ENCODE data around the gene SLIT2. TPM values are rescaled to one million over a fixed set of nuclear protein-coding genes. Genes with fewer than 3 reads are reported as not detected.

The SLIT2 gene
- total RNA-seq (0.27 TPM in 1 of 2 replicates, not detected in the other), polyA plus RNA-seq (not detected in 2 replicates), polyA minus RNA-seq (not detected in 2 replicates)
- total RNA-seq (2013): 0.12 TPM

GRCh38 chr4:20251796-20252655 is at the start of gene SLIT2:
SLIT2 (plus strand) TSS chr4:20251905; CDS start chr4:20253816, 1,911 bp downstream.
- DNase-seq (peak; percentile 11), ATAC-seq (ENCODE audit: low read depth) (no peak)
- peaks cover 22% of the 10 kb centered on the region for H3K4me1 Mint-ChIP-seq
- no peaks in the 10 kb centered on the region for H4K20me1 ChIP-seq (ENCODE audit: control insufficient read depth, insufficient read depth, low read length, poor library complexity, severe bottlenecking)
- H3K4me2 ChIP-seq (replicated peaks; ENCODE audit: low read depth, low read length, poor library complexity, severe bottlenecking): peak within 1 kb of the TSS; percentile 62
- peak within 1 kb of the TSS in 3 of 5 experiments; percentile 5 to 29 (median 17) for H3K4me3 ChIP-seq (ENCODE audit: control extremely low read depth in 1 of 5, extremely low read depth in 1 of 5, insufficient read depth in 1 of 5, low read depth in 2 of 5, low read length in 4 of 5)
- WGBS (ENCODE audit: insufficient coverage): 2% methylated on average over 81 of the region's 85 CpGs
- peaks cover 0 to 37% (median 18%) of the 10 kb centered on the region in 4 experiments for H3K27me3 ChIP-seq (replicated peaks in 1 of 4; ENCODE audit: control extremely low read depth in 1 of 4, control insufficient read depth in 3 of 4, insufficient read depth in 4 of 4, low read length in 3 of 4)
- no peak within 1 kb of the TSS for H3K27ac ChIP-seq (ENCODE audit: low read length in 2 of 2)
- TF ChIP-seq CTCF (IDR thresholded peaks at IDR 0.05) (no peak), EZH2 (IDR thresholded peaks at IDR 0.05; ENCODE audit: borderline replicate concordance, insufficient read depth, low read depth, low read length, poor library complexity, severe bottlenecking) (no peak)
- H3K4me3 Mint-ChIP-seq: peak within 1 kb of the TSS; percentile 71
- intact Hi-C loops (cut with micrococcal nuclease): no loop called here
- peak within 1 kb of the TSS; percentile 42 for H2AFZ ChIP-seq (ENCODE audit: insufficient read depth, low read depth, low read length, poor library complexity, severe bottlenecking)
- no peaks in the 10 kb centered on the region for H3K79me2 ChIP-seq (ENCODE audit: control insufficient read depth, insufficient read depth, low read length)
- peaks cover 0 to 21% (median 0%) of the 10 kb centered on the region in 3 donors for H3K9me3 ChIP-seq (ENCODE audit: control extremely low read depth in 1 of 3, control insufficient read depth in 2 of 3, insufficient read depth in 1 of 3, low read length in 2 of 3)
- H3K4me1 ChIP-seq (ENCODE audit: control insufficient read depth in 2 of 2, insufficient read depth in 2 of 2, low read length in 2 of 2): peaks cover 12 to 14% of the 10 kb centered on the region in 2 donors
- no peaks in the 10 kb centered on the region for H3K9me3 Mint-ChIP-seq (ENCODE audit: insufficient read depth)
- ChIA-PET POLR2A (no interaction called here), CTCF (no interaction called here)
- peaks cover 46% of the 10 kb centered on the region for H3K27me3 Mint-ChIP-seq
- no peaks in the 10 kb centered on the region for H3K36me3 ChIP-seq (replicated peaks in 1 of 2; ENCODE audit: control extremely low read depth in 1 of 2, control insufficient read depth in 1 of 2, extremely low read depth in 1 of 2, insufficient read depth in 2 of 2, low read length in 1 of 2)
- no peak within 1 kb of the TSS for H3K27ac Mint-ChIP-seq
- H3K9ac ChIP-seq (ENCODE audit: low read length): no peak within 1 kb of the TSS

DNA sequence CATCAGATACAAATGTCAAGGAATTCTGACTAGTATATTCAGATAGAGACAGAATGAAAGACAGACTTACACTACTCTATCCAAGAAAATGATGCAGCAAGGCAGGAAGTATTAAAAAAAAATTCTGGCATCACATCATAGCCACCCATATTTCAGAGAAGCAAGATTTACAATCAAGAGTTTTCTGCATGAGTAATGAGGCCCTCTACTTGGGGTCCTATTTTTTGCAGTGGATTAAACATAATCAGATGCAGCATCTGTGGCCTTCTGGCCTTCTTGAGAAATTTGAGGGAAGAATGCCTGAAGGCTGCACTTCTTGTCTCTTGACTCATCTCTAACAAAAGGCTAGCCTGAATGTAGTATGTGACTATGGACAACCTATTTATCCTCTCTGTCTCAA is 48.2 kb upstream of the SLIT2 start:
- Histone ChIP-seq H3K27me3 (replicated peaks in 1 of 4; ENCODE audit: control extremely low read depth in 1 of 4, control insufficient read depth in 3 of 4, insufficient read depth in 4 of 4, low read length in 3 of 4) (no peaks in the 10 kb centered on the region), H3K4me2 (replicated peaks; ENCODE audit: low read depth, low read length, poor library complexity, severe bottlenecking) (no peak overlapping the region), H3K27ac (ENCODE audit: low read length in 2 of 2) (no peak overlapping the region), H3K79me2 (ENCODE audit: control insufficient read depth, insufficient read depth, low read length) (no peaks in the 10 kb centered on the region), H3K4me1 (ENCODE audit: control insufficient read depth in 2 of 2, insufficient read depth in 2 of 2, low read length in 2 of 2) (no peaks in the 10 kb centered on the region), H3K36me3 (replicated peaks in 1 of 2; ENCODE audit: control extremely low read depth in 1 of 2, control insufficient read depth in 1 of 2, extremely low read depth in 1 of 2, insufficient read depth in 2 of 2, low read length in 1 of 2) (no peaks in the 10 kb centered on the region), H3K9ac (ENCODE audit: low read length) (no peak overlapping the region), H3K4me3 (ENCODE audit: control extremely low read depth in 1 of 5, extremely low read depth in 1 of 5, insufficient read depth in 1 of 5, low read depth in 2 of 5, low read length in 4 of 5) (no peak overlapping the region), H3K9me3 (ENCODE audit: control extremely low read depth in 1 of 3, control insufficient read depth in 2 of 3, insufficient read depth in 1 of 3, low read length in 2 of 3) (no peaks in the 10 kb centered on the region), H2AFZ (ENCODE audit: insufficient read depth, low read depth, low read length, poor library complexity, severe bottlenecking) (no peak overlapping the region), H4K20me1 (ENCODE audit: control insufficient read depth, insufficient read depth, low read length, poor library complexity, severe bottlenecking) (no peaks in the 10 kb centered on the region)
- intact Hi-C loops (cut with micrococcal nuclease): no loop called here
- Mint-ChIP-seq H3K27ac (no peak overlapping the region), H3K4me1 (no peaks in the 10 kb centered on the region), H3K27me3 (no peaks in the 10 kb centered on the region), H3K4me3 (no peak overlapping the region), H3K9me3 (ENCODE audit: insufficient read depth) (peaks cover 2% of the 10 kb centered on the region)
- ChIA-PET CTCF (no interaction called here), POLR2A (no interaction called here)
- ATAC-seq (ENCODE audit: low read depth) (no peak), DNase-seq (no peak)
- TF ChIP-seq EZH2 (IDR thresholded peaks at IDR 0.05; ENCODE audit: borderline replicate concordance, insufficient read depth, low read depth, low read length, poor library complexity, severe bottlenecking): no peak
- no peak for TF ChIP-seq CTCF (IDR thresholded peaks at IDR 0.05)

Data from B cell (primary cell).